ENCODE results near the gene HAGHL.
"Not testable (repeated sequence)": the region's sequence is repeated elsewhere in the genome, so short reads cannot be mapped to it uniquely, and the experiment has no call there.

The HAGHL gene

DNA sequence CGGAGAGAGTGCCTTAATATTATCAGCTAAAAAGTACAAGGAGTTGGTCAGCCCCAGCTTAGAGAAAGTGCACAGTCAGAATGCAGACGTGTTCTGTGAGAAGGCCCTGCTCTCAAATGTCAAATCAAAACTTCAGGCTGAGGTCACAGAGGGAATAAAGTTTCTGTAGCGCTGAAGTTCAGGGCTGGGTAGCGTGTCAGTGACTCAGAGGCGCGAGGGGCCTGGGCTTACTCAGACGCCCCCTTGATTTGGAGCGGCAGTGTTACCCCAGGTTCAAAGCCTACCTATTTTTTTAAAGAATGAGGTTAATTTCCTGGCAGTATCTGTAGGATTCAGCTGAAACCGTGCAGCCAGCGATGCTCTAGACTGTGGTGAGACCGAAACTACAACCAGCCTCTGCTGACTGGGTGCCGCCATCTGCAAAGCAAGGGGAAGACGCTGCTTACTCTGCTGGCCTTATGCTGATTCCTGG lies 9.1 kb downstream of the HAGHL start:
- DNase-seq, result no peak

DNA sequence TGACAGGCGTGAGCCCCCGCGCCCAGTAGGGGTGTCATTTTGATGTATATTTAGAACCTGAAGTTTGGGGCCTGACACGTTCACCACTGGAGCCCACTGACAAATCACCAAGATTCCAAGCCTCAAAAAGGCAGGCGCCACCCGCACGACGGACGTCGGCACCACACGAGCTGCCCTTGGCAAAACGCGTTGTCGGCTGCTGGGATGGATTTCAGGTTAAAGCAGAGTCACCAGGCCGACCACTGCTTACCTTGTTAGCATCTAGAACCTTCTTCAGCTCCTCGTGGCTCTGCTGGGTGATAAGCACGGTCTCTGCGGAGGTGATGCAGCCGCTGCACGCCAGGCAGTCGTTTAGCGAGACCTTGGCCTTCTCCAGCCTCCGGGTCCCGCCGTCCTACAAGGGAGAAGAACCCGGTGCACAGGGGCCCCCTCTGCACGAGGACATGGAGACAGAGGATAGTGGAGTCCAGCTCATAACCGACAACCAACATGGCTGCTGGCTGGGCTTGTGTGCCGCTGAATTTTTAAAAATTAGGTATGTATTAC lies 10.1 kb downstream of the HAGHL start:
- DNase-seq, result no peak

DNA sequence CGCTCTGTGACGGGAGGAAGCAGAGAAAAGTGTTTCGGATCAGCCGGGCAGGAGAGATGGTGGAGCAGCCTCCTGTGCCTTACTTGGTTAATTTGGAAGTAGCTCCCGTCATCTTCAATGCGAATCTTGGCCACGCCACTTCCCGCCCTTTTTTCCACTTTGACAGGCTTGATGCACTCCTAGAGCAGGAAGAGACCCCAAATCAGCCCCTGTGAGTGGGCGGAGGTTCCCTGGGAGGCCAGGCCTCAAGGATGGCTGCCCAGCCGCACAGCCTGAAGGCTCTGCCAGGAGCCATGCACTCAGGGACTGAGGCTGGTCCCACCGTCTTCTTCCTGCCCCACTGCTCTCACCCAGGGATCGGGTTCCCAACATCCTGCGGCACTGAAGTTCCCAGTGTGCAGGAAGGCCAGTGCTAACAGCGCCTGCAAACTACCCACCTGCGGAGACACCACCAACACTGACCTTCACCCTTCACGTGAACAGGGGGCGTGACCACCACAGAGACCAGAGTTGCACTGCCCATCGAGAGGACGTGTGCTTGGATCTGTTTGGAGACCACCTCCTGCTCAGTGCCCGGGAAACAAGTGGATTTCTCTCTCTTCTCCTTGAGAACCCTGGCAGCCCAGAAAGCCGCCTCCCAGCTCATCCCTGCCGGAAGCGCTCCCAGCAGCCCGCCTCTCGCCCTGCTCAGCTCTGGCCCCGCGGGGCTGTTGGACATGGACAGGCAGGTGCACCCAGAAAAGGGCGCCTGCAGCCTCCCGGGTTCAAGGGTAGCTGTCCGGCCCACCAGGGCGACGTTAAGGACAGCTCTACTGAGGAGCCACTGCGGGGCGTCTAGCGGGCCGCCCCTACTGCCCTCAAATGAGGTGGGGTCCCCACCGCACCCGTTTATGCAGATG lies 12.9 kb downstream of the HAGHL start:
- no peak for DNase-seq

DNA sequence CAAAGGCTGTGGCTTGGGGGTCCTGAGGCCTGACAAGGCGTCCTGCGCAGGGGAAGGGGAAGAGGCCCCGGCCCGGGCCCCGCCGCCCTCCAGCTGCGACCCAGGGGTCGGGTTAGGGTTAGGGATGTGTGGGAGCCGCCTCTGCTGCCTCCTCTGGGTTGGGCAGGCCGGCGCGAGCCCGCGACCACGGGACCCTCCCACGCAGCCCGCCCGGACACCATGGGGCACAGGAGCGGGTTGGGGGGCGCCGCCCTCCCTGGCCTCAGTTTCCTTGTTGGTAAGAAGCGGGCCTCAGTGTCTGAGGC lies 13.5 kb downstream of the HAGHL start:
- no peak for DNase-seq

DNA sequence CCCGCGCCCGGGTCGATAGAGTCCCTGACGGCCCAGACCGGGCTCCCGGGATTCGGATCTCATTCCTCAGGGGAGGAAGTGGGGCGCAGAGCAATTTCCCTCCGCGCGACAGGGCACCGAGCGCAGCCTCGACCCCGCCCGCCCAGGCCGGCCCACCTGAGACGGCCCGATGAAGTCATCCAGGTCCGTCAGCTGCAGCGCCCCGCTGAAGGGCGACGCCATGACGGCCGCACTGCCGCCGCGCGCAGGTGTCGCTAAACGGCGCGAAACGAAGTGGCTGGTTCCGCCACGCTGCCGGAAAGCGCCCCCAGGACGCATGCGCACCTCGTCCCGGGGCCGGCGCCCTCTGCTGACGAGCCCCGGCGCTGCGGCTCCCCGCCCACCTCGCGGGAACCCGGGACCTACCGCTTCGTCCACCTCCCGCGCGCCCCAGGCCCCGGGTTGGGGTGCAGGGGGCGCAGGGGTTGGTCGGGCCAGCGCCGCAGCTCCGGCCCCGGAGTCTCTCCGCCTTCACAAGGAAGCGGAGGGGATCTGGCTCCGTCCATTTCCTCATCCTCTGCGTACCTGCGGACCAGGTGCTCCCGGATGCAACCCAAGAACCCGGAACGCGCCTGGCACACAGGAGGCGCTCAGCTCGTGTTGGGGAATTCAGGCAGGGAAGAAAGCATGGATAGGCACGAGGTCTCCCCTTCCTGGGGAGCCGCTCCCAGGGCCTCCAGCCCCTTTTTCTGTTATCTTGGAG lies 14.0 kb downstream of the HAGHL start, which contains the start of gene CIAO3:
CIAO3 (minus strand) TSS at position 234 of the 742 bp plus-strand sequence; CDS start at position 222, 12 bp downstream.
- DNase-seq, result peak; percentile 62

DNA sequence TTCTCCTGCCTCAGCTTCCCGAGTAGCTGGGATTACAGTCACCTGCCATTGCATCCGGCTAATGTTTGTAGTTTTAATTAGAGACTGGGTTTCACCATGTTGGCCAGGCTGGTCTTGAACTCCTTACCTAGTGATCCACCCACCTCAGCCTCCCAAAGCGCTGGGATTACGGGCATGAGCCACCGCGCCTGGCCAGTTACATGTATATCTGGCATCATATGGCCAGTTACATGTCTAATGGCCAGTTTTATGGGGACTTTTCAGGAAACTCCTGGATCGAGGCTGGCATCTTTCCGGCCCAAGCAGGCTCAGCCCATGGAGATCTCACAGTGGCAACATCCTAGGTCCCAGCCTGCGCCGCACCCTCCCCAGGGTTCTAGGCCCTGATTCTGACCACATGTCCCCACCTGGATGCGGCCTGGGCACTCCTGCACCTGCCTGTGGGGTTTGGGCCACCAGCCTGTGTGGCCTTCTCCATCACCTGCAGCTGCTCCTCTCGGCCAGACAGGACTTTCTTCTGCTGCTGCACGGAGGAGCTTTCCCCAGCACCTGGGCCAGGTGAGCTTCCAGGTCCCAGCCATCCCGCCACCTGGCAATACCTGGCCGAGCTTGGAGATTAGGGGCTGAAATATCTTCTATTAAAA lies 15.2 kb downstream of the HAGHL start:
- DNase-seq, result no peak

DNA sequence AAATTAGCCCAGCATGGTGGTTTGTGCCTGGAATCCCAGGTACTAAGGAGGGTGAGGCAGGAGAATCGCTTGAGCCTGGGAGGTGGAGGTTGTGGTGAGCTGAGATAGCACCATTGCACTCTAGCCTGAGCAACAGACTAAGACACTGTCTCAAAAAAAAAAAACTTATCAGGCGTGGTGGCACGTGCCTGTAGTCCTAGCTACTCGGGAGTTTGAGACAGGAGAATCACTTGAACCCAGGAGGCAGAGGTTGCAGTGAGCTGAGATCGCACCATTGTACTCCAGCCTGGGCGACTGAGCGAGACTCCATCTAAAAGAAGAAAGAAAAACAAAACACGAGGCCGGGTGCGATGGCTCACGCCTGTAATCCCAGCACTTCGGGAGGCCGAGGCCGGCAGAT lies 16.0 kb downstream of the HAGHL start:
- not testable (repeated sequence) for DNase-seq

DNA sequence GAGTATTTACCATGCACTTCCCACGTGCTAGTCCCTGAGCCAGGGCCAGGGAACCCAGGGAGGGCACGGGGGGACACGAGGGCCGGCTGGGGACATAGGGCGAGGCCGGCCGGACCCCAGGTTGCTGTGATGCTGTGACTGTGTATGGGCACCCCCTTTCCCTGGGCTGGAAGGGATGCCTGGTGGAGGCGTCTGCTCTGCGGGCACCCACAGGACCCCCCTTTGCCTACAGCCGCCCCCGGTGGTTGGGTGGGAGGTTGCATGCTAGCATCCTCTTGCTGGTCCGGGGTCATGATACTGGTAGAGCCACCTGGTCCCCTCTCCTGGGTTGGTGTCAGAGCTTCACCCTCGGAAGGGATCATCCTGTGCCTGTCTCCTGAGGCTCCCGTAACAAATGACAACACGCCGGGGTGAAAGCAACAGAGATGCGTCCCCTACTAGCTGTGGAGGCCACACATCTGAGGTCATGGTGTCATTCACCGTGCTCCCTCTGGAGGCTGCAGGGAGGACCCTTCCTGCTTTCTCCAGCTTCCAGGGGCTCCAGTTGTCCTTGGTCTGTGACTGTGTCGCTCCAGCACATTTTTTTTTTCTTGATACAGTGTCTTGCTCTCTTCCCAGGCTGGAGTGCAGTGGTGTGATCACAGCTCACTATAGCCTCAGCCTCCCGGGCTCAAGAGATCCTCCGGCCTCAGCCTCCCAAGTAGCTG lies 17.0 kb downstream of the HAGHL start:
- no peak for DNase-seq

DNA sequence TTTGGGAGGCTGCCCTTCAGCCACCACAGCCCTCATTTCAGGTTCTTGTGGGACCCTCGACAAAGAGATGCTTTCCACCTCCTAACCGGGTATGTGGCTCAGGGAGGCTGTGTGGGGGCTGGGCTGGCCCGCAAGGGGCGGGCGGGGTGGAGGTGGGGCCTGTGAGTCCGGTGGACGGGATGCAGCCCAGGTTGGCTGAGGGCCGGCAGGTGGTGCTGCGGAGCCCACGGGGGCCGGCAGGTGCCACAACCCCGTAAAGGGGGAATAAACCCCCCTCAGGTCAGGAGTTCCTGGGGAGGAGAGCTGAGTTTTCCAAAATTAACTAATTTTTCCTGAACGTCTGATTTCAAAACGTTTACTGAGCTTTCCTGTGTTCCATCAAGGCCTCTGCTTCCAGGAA lies 18.8 kb downstream of the HAGHL start:
- DNase-seq, result no peak

DNA sequence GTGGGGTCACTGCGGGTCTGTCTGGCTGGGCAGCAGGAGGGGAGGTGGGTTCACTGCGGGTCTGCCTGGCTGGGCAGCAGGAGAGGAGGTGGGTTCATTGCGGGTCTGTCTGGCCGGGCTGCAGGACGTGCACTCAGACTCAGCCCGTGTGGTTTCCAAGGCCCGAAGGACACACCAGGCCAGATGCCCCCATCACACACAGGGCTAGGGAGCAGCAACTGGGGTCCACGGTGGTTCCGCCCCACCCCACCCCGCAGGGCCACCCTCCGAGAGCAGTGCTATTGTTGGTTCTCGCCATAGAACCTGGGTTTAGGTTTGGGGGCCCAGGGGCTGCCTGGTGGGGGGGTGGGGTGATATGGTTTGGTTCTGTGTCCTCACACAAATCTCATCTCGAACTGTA lies 19.7 kb downstream of the HAGHL start:
- no peak for DNase-seq

DNA sequence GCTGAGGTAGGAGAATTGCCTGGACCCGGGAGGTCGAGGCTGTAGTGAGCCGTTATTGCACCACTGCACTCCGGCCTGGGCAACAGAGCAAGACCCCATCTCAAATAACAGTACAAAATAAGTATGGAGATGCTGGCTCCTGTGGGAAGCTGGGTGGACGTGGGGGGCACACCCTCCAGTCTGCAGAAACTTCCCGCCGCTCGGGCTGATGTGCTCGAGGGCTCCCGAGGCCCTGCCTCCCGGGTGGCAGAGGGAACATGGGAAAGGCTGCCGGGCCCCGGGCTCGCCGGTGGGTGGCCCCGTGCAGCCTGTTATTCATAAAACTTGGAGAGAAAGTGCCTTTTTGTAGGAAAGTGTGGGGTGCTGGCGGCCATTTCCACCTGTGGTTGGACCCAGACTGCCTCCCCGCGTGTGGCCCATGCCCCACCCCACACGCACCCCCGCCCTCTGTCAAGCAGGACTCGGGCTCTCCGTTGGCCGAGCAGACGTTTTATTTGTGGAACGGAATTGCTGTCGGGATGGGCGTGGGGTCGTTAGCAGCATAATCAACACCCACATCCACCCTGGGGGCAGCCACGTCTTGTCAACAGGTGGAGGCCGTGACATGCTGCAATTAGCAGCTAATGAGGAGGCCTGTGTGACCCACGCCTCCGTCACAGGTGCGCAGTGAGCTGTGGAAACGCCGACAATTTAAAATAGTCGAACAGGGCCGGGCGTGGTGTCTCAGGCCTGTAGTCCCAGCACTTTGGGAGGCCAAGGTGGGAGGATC lies 21.3 kb downstream of the HAGHL start:
- DNase-seq, result no peak

DNA sequence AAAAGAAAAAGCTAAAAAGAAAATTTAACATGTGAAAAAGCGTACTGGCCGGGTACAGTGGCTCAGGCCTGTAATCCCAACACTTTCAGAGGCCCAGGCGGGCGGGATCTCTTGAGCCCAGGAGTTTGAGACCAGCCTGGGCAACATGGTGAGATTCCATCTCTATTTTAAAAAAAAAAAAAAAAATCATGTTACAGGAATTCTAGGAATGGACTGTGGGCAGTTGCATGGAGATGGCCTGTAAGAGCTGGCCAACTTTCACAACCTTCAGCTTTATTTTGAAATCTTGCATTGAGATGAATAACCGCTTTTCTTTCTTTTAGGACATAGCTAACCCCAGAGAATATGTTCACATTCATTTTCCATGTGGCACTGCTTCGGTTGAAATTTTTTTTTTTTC lies 22.1 kb downstream of the HAGHL start:
- DNase-seq, result no peak

DNA sequence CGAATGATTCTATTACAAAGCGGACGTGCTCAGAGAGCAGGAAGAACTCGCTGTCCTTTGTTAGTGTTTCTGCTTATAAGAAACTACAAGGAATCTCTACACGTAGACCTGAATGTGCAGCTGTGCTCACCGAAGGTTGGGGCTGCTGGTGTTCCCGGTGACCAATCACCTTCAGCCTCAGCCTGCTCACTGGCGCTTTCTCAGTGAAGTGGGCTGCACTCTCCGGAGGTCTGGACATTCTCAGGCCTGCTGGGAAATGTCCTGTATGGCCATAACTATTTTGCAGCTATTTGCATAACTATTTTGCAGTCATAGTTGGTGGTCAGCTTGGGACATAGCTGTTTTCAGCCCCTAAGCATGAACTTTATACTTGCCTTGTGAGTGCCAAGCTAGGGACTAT lies 23.6 kb downstream of the HAGHL start:
- no peak for DNase-seq

DNA sequence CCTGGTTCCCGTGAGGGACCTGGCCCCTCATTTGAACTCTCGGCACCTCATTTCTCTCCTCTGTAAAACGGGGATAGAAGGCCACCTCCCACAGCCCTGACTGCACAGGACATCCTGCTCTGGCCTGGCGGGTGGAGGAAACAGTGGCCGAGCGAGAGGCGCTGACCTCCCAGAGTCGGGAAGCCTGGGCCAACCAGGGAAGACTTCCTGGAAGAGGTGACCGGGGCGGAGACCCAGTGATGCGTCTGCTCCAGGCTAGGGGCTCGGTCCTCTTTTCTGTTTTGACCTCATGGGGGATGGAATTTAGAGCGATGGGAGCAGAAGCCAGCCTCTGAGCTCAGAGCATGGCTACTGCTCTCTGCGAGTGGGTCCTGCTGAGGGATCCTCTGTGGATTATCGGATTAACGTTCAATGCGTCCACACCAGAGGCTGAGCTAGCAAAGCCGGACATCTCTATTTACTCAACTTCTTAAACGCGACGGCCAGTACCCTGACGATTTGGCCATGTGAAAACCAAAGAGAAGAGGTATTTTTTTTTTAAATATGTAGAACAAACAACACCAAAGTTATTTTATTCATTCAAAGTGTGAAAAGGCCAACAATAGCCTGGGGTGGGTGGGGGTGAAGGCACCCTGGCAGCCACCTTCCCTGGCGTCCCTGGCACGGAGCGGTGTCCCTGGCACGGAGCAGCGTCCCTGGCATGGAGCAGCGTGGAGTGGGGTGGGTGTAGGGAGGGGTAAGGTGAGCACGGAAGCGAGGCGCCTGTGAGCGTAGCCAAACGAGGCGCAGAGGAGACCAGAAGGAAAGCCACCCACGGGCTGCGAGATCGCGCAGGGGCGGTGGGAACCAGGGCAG lies 24.5 kb downstream of the HAGHL start:
- no peak for DNase-seq

DNA sequence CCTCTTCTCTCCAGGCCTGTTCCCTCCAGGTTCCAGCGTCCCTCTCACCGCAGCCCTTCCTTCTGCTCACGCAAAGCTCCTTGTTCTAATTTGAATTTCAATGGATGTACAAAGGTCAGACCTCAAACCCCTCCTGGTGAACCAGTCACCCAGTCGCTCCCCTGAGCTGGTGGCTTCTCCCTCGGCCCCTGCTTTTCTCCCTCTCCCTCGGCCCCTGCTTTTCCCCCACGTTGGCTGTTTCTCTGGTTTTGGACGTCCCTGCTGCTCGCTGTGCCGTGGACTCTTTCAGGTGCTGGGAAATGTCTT lies 25.1 kb downstream of the HAGHL start:
- no peak for DNase-seq

DNA sequence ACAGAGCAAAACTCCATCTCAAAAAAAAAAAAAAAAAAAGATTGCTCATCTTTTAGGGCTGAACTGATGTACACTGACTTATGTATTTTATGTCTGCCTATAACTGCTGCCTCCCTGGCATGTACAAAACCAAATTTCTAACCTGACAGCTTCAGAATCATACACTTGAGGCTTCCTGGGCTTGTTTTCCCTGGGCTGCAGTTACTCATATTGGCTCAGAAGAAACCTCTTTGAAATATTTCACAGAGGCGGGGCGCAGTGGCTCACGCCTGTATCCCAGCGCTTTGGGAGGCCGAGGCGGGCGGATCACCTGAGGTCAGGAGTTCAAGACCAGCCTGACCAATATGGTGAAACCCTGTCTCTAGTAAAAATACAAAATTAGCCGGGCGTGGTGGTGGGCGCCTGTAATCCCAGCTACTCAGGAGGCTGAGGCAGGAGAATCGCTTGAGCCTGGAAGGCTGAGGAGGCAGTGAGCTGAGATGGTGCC lies 27.3 kb downstream of the HAGHL start:
- not testable (repeated sequence) for DNase-seq

DNA sequence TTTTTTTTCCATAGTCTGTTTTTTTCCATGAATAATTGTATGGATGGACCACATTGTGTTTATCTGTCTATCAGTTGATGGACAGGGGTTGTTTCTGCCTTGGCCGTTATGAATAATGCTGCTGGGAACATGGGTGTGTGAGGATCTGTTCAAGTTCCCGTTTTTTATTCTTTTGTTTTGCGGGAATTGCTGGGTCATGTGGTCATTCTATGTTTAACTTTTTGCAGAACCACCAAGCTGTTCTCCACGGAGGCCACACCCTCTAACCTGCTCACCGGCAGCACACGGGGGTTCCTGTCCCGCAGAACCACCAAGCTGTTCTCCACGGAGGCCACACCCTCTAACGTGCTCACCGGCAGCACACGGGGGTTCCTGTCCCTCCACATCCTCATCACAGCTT lies 27.8 kb downstream of the HAGHL start:
- no peak for DNase-seq

DNA sequence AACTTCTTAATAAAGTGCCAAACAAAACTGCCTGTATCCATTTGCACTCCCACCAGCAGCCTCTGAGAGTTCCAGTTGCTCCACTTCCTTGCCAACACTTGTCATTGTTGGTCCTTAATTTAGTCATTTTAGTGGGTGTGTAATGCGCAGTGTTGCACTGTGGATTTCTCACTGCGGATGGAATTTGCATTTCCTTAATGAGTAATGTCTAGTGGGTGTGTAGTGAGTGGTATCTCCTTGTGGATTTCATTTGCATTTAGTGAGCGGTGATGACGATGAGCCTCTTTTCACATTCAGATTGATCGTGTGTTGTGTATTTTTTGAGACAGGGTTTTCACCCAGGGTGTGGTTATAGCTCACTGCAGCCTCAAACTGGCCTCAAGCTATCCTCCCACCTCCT lies 29.5 kb downstream of the HAGHL start:
- DNase-seq, result no peak

DNA sequence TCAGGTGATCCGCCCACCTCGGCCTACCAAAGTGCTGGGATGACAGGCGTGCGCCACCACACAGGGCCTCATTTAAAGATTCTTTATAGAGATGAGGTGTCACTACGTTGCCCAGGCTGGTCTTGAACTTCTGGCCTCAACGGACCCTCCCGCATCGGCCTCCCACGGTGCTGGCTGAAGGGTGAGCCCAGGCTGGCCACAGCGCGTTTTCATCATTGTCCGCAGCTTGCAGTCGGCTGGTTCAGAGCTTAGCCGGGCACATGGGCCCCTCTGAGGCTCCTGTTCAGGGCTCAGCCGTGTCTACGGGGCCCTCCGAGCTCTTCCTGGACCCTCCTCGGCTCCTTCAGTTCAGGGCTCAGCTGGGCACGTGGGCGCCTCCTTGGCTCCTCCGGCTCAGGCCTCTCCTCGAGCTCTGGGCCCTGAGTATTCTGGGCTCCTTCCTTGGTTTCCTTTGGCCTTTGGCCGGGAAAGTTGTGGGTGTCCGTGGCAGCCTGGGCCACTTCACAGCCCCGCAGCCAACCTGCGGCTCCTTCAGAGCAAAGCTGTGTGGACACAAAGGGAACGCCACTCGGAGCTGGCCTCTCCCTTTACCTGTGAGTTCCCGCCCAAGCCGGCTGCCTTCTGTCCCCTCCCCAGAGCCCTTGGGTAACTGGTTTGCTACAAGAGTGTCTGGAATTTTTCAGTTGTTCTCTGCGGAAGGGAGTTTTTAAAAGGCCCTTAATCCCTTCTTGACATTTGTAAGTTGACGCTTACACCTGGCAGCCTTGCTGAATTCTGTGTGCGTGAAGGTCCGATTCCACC lies 32.4 kb downstream of the HAGHL start:
- no peak for DNase-seq

DNA sequence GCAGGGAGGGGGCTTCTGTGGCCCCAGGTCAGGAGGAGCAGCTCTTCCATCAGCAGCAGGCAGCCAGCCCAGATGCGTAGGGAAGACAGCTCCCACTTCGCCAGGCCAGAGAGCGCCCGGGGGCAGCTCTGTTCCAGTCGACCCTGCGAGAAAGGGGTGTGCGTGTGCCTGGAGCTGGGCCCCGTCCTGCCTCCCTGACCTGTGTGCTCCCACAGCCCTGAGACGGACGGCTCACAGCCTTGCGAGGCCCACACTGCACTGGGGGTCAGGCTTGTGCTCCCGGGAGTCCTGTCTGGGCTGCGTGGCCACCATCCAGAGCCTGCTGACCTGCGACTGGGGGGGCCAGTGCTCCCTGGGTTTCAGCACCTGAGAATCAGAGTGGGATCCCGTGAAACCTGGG lies 33.2 kb downstream of the HAGHL start:
- DNase-seq, result no peak
